Activated naive CD8-positive, alpha-beta T cell treated with anti-CD3 and anti-CD28 coated beads for 36 hours (primary cell): ENCODE measurements around the gene DLX3. TPM values are rescaled to one million over a fixed set of nuclear protein-coding genes. Genes with fewer than 3 reads are reported as not detected.

Experiments
- DNase-seq: peaks from one replicate; pipeline ENCODE4 v3.0.0; 2021
- H3K27ac Mint-ChIP-seq: one replicate; pipeline ENCODE4 v1.8.0; 2022; ENCODE audit warnings: mild to moderate bottlenecking, moderate library complexity, mixed read lengths
- H3K27me3 Mint-ChIP-seq: one replicate; pipeline ENCODE4 v1.8.0; 2022; ENCODE audit warnings: mild to moderate bottlenecking, mixed read lengths
- H3K36me3 Mint-ChIP-seq: one replicate; pipeline ENCODE4 v1.8.0; 2021; ENCODE audit warnings: mild to moderate bottlenecking, mixed read lengths
- H3K4me1 Mint-ChIP-seq: one replicate; pipeline ENCODE4 v1.8.0; 2021; ENCODE audit warnings: mixed read lengths
- H3K4me3 Mint-ChIP-seq: one replicate; pipeline ENCODE4 v1.8.0; 2022; ENCODE audit warnings: mild to moderate bottlenecking, moderate library complexity, mixed read lengths
- H3K9me3 Mint-ChIP-seq: one replicate; pipeline ENCODE4 v1.8.0; 2022; ENCODE audit warnings: mixed read lengths
- total RNA-seq, 2 experiments: library from RNA; stranded (reverse); gene quantifications; one replicate each; pipeline ENCODE4 v1.2.3, GENCODE V29; 2021

The DLX3 gene
- total RNA-seq, 2 experiments from 2014 or later = 0.16 to 0.19 TPM

DNA sequence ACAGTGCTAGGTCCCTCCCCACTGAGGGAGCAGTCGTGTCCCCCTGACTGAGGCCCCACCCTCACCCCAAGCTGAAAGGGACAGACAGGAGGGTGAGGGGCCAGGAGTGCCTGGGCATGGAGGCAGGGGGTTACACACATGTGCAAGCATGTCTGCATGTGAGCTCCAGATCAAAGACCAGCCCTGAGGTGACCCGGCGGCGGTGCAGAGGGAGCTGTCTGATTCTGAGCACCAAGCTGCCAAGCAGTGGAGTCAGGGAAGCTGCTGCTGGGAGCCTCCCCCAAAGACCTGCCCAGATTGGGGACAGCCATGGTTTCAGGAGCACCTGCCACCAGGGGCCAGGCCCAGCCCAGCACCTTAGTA is 5.5 kb downstream of the DLX3 start:
- Mint-ChIP-seq H3K27me3 (peaks cover 56% of the 10 kb centered on the region), H3K4me3 (no peak overlapping the region)

DNA sequence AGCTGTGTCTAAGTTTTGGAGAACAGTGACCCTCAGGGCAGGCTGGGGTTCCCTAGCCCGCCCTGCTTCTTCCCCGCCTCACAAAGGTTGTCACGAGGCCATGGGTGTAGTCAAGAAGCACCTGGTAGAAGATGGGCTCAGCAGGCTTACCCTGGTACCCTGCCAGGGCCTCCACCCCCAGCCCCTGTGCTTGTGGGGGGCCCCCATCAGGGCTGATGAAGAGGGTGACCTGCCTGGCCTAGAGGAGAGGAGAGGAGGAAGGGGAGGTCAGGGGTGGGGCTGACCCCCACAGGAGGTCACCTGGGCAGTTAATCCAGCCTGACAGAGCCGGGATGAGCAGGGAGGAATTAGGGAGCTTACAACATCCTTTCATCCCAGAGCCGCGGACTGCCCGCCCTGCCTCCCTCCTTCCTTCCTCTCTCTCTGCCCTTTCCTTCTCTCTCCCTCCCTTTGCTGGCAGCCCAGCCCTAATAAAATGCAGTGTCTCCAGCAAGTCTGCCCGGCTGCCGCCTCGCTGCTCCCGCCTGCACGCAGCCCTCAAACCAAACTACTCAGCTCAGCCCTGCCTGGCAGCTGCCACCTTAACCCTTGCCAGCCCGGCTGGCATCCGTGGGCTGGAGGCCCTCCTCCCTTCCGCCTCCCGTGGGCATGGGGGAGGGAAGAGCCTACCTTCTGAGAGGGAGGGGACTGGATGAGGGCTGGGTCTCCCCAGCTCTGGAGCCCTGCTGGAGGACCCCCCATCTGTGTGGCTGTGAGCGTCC is 7.2 kb downstream of the DLX3 start:
- no peak for DNase-seq
- H3K4me1 Mint-ChIP-seq = no peaks in the 10 kb centered on the region
- H3K27ac Mint-ChIP-seq = no peak overlapping the region
- H3K27me3 Mint-ChIP-seq = peaks cover 50% of the 10 kb centered on the region
- no peaks in the 10 kb centered on the region for H3K36me3 Mint-ChIP-seq
- no peaks in the 10 kb centered on the region for H3K9me3 Mint-ChIP-seq
- no peak overlapping the region for H3K4me3 Mint-ChIP-seq

More for the DNA sequence above, 5.5 kb downstream of the DLX3 start:
- peaks cover 6% of the 10 kb centered on the region for H3K4me1 Mint-ChIP-seq
- no peaks in the 10 kb centered on the region for H3K9me3 Mint-ChIP-seq
- no peak overlapping the region for H3K27ac Mint-ChIP-seq
- no peaks in the 10 kb centered on the region for H3K36me3 Mint-ChIP-seq
- no peak for DNase-seq

DNA sequence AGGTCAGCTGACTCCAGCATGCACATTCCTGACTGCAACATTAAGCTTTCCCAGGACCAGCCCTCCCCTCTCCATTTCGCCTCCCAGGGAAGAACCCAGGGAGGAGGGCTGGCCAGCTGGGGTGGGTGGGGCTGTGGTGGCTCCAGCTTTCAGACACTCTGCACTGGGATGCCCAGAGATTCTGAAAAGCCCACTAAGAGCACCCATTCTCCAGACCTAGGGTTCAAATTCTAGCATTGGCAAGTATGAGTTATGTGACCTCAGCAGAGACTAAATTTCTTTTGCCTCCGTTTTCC is 7.8 kb downstream of the DLX3 start:
- Mint-ChIP-seq H3K4me3 (no peak overlapping the region), H3K27me3 (peaks cover 48% of the 10 kb centered on the region), H3K9me3 (no peaks in the 10 kb centered on the region), H3K4me1 (no peaks in the 10 kb centered on the region), H3K27ac (no peak overlapping the region), H3K36me3 (no peaks in the 10 kb centered on the region)
- no peak for DNase-seq

DNA sequence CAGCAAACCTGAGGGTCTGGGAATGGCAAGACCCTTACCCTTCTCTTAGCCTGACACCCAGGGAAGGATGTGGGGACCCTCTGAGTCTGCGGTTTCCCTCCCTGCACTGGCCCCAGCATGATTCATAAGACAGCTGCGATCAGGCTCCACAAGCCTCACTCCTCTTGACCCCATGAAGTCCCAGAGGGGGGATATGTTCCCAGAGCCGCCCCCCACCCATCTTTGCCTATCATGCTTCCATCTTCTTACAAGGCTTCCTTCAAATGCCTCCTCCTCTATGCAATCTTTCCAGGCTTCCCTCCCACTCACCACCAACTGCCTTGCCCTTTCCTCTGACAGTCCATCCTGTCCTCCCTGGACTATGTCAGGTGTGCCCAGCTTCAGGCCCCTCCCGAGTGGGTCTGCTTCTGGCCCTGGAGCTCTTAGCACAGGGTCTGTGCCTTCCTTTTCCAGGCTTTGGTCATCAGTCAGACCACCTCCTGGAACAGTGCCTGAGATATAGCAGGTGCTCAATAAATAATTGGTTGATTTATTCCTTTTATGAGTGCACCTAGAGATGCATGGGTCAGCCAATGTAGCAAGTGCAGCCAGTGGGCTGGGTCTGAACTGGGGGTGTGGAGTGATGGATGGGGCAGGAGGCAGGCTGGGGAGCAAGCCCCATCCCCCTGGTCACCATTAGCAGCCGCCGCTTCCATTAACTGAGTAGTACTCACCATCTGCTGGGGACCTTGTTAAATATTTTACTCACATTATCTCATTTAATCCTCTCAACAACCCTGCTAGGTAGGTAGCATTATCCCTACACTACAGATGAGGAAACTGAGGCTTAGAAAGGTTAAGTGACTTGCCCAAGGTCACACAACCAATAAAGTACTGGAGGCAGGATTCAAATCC is 8.4 kb downstream of the DLX3 start:
- Mint-ChIP-seq H3K36me3 (no peaks in the 10 kb centered on the region), H3K9me3 (no peaks in the 10 kb centered on the region), H3K27me3 (peaks cover 47% of the 10 kb centered on the region), H3K27ac (no peak overlapping the region), H3K4me3 (no peak overlapping the region), H3K4me1 (no peaks in the 10 kb centered on the region)
- no peak for DNase-seq

DNA sequence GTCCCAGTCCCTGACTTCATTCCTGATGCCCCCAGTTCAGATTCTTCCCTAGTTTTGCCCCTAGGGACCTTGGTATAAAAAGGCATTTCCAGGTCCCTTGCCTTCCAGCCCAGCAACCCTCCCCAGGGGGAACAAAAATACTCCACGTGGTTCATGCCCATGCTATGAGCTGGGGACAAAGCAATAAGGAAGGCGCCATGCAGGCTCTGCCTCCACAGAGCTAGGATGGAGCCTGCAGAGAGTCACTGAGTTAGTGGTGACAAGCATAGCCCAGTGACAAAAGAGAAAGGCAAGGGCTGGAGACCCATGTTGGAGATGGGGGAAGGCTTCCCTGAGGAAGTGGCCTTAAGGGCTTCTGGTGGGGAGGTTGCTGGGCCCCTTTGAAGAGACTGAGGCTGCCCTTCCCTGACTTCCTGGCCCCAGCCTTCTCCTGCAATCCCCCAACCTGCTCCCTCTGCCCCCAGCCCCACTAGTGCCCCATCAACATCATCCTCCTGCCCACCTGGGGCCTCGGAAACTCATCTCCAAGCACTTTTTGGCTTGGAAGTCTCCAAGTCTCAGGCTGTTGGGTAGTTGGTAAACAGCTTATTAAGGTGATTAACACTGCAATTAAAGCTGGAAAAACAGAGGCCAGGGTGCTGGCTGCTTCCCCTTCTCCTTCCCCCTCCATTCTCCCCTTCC is 9.6 kb downstream of the DLX3 start:
- H3K36me3 Mint-ChIP-seq = no peaks in the 10 kb centered on the region
- H3K4me1 Mint-ChIP-seq = no peaks in the 10 kb centered on the region
- no peak for DNase-seq

DNA sequence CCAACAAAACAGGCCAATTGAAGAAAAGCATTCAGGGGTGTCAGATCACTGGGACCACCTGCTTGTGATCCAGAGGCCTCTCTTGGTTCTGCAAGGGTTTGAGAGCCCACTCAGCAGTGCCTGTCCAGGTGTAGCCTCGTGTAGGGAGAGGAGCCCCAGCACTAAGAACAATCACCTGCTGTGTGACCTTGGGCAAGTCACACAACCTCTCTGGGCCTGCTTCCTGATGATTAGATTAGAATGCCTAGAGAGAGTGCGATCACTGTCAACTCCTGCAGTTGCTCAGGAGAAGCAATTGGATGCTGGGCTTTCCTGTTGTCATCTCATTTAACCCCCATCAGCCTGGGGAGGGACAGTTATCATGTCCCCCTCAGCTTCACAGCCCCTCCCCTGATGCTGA is 10.2 kb downstream of the DLX3 start:
- no peaks in the 10 kb centered on the region for H3K9me3 Mint-ChIP-seq
- H3K27ac Mint-ChIP-seq = no peak overlapping the region
- DNase-seq = no peak
- peaks cover 38% of the 10 kb centered on the region for H3K27me3 Mint-ChIP-seq
- H3K4me3 Mint-ChIP-seq = no peak overlapping the region
- no peaks in the 10 kb centered on the region for H3K4me1 Mint-ChIP-seq
- no peaks in the 10 kb centered on the region for H3K36me3 Mint-ChIP-seq

More for the DNA sequence above, 9.6 kb downstream of the DLX3 start:
- Mint-ChIP-seq H3K9me3 (no peaks in the 10 kb centered on the region), H3K4me3 (no peak overlapping the region), H3K27ac (no peak overlapping the region), H3K27me3 (peaks cover 41% of the 10 kb centered on the region)

DNA sequence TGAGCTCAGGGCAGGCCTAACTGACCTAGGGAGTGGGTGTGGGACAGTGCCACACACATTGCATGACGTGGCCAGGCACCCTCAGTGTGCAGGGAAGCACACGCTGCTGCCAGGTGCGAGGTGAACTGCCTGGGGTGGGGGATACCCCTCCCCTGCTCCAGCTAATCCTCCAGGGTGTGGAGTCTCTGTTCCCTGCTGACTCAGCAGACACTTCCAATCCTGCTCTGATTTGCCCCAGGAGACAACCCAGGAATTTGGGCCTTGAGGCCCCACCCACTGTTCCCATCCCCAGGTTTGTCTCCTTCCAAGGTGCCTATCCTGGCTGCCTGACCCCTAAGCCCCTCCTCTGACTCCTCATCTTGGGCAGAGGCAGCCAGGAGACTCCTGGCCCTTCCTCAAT is 10.7 kb downstream of the DLX3 start:
- Mint-ChIP-seq H3K27me3 (peaks cover 39% of the 10 kb centered on the region), H3K4me3 (no peak overlapping the region), H3K36me3 (no peaks in the 10 kb centered on the region), H3K4me1 (no peaks in the 10 kb centered on the region), H3K9me3 (no peaks in the 10 kb centered on the region), H3K27ac (no peak overlapping the region)
- DNase-seq = no peak

DNA sequence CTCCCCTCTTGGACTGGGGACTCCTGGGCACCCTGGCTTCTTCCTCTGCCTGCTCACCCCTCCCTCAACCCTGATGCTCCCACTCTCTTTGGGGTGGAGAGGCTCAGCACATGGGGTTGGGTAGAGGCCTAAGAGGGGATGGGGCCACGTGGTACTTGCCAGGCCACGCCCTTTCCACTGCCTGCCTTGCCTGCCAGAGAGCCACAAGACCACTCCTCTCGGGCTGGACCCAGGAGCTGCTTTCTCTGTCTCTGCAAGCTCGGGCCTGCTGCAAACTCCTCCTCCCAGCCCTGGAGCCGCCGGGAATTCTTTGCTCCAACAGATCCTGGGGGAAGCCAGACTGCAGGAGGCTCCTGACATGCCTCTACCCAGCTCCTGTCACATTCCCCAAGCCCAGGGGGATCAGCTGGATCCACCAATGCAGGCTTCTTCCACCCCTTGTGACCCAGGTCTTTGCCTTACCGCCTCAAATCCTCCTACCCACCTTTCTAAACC is 14.3 kb downstream of the DLX3 start:
- Mint-ChIP-seq H3K27ac (no peak overlapping the region), H3K27me3 (peaks cover 29% of the 10 kb centered on the region), H3K4me3 (no peak overlapping the region), H3K4me1 (no peaks in the 10 kb centered on the region), H3K9me3 (no peaks in the 10 kb centered on the region), H3K36me3 (no peaks in the 10 kb centered on the region)
- DNase-seq = no peak

DNA sequence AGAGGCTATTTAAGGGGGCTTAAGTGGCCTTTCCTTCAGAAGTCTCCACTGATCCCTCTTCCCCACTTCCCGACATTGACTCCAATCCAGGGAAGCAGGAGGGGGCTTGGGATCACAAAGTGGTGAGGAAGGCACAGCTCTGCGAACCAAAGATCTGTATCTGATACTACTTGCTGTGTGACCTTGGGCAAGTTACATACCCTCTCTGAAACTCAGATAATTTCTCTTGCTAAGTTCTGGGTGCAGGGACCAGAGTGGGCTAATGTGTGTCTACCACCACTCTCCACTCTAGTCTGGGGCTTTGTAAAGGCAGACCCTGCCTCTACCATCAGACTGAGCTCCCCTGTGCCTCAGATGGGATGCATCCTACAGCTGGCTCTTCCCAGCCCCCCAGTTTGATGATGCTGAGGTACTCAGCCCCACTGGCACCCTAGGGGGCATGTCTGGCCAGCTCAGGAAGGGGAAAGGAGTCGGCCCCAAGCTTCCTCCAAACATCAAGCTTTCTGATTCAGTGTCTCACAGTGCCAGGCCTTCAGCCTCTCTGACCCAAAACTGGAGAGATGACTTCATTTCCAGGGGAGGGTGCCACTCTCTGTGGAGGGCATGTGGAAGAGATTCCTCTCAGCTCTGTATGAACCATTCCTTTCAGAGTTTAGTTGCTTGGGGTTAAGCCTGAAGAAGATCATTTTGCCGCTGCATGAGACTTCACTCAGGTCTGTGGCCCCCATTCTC is 15.1 kb downstream of the DLX3 start:
- Mint-ChIP-seq H3K36me3 (no peaks in the 10 kb centered on the region), H3K4me3 (no peak overlapping the region), H3K27ac (no peak overlapping the region), H3K27me3 (peaks cover 35% of the 10 kb centered on the region), H3K4me1 (no peaks in the 10 kb centered on the region), H3K9me3 (no peaks in the 10 kb centered on the region)
- no peak for DNase-seq

DNA sequence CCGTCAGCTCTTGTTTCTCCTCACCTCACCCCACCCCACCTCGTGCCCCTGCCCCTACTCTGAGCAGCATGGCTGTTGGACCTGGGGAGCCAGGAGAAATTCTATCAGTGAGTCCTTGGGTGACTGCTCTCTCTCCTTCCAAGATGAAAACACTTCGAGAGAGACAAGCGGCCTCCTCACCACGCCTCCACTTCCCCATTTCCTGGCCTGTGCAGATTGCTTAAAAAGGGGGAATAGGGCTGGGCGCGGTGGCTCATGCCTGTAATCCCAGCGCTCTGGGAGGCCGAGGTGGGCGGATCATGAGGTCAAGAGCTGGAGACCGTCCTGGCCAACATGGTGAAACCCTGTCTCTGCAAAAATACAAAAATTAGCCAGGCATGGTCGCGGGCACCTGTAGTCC is 16.5 kb downstream of the DLX3 start:
- Mint-ChIP-seq H3K36me3 (no peaks in the 10 kb centered on the region), H3K4me1 (no peaks in the 10 kb centered on the region), H3K4me3 (no peak overlapping the region), H3K27me3 (peaks cover 42% of the 10 kb centered on the region), H3K27ac (no peak overlapping the region), H3K9me3 (no peaks in the 10 kb centered on the region)
- no peak for DNase-seq

DNA sequence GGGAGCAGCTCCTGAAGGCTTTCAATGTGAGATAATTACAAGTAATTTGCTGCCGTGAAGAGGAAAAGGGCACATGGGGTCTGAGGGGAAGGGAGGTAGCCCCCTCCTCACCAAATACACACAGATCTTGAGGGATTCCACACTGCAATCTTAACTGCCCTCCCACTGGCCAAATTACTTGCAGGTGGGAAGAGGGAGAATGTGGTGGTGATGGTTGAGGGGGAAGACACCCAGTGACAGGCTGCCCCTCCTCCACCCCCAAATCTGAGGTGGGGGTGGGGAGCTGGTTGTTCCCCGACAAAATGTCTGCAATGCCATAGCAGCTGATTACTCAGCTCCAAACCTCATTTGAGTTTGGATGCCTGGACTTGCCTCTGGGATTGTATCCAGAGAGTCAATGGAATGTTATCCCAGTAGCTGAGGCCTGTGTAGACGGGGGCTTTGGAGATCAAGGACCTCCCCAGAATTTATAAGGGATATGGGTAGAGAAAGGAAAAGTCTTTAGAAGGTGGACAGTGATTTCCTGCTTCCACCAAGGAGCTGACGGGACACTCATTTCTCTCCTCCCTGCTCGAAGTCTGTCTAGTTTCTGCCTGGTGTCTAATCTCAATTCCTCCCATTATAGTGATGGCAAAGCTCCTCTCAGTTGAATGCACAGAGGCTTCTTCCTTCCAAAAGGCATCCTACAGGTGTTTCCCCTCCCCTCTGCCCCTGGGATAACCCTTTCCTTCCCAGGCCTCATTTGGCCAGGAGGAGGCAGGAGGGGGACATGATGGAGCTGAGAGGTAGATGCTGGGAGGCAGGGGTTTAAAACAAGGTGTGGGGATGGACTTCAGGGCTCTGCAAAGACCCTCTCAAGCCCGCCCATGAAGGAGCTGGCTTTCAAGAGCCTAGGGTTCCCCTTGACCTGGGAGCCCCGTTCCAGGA is 17.3 kb downstream of the DLX3 start:
- Mint-ChIP-seq H3K27ac (no peak overlapping the region), H3K9me3 (no peaks in the 10 kb centered on the region), H3K27me3 (peaks cover 50% of the 10 kb centered on the region), H3K4me1 (no peaks in the 10 kb centered on the region), H3K36me3 (no peaks in the 10 kb centered on the region), H3K4me3 (no peak overlapping the region)
- DNase-seq = no peak

DNA sequence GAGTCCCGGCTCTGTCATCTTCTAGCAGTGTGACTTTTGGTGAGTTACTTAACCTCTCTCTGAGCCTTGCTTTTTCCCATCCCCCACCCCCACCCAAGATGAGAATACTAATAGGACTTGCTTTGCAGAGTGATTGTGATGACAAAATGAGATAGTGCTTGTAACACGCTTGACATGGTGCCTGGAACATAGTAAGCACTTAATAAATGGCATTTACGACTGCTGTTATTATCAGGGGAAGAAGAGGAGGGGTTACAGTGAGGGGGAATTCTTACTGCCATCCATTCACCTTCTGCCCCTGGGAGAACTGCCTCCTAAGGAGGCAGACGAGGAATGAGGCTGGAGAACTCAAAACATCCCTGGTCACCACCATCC is 18.2 kb downstream of the DLX3 start:
- H3K27me3 Mint-ChIP-seq = peaks cover 54% of the 10 kb centered on the region

DNA sequence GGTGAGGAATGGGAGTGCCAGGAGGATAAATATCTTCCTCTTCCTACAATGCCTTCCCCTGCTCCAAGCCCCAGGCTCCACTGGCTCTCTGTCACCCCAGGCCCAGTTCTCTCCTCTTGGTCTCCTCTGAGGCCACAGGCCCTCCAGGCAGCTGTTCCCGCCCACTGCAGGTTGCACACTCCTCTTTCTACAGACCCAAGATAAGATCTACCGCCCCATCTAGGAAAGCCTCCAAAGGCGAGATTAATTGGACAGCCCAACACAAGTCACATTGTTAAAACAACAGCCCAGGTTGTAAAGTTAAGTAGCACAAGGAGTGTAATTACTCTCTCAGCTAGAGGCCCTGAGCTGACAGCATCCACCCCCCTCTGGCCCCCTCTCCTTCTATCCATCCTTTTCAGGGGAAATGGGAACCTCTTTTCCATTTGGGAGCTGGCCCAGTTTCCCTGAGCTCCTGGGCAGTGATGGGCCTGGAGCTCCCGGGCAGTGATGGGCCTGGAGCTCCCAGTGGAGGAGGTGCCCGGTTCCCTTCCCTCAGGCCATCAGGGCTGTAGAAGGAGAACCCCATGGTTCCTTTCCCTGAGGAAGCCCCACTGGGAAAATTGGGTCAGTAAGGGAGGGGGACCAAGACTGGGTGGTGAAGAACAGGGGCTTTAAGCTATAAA is 18.7 kb downstream of the DLX3 start:
- no peak overlapping the region for H3K27ac Mint-ChIP-seq
- no peaks in the 10 kb centered on the region for H3K36me3 Mint-ChIP-seq
- peaks cover 6% of the 10 kb centered on the region for H3K4me1 Mint-ChIP-seq
- no peak for DNase-seq
- no peak overlapping the region for H3K4me3 Mint-ChIP-seq
- H3K9me3 Mint-ChIP-seq = no peaks in the 10 kb centered on the region
- H3K27me3 Mint-ChIP-seq = peaks cover 59% of the 10 kb centered on the region

More for the DNA sequence above, 18.2 kb downstream of the DLX3 start:
- H3K4me3 Mint-ChIP-seq = no peak overlapping the region
- peaks cover 2% of the 10 kb centered on the region for H3K4me1 Mint-ChIP-seq
- no peak for DNase-seq
- H3K9me3 Mint-ChIP-seq = no peaks in the 10 kb centered on the region
- no peak overlapping the region for H3K27ac Mint-ChIP-seq
- no peaks in the 10 kb centered on the region for H3K36me3 Mint-ChIP-seq
